ENCODE results near the gene ATP6V0D1.

ATP6V0D1 gene

GRCh38 chr16:67423015-67423414 lies 57.9 kb downstream of the ATP6V0D1 start:
- POLR2A ChIA-PET: no interaction called here

DNA sequence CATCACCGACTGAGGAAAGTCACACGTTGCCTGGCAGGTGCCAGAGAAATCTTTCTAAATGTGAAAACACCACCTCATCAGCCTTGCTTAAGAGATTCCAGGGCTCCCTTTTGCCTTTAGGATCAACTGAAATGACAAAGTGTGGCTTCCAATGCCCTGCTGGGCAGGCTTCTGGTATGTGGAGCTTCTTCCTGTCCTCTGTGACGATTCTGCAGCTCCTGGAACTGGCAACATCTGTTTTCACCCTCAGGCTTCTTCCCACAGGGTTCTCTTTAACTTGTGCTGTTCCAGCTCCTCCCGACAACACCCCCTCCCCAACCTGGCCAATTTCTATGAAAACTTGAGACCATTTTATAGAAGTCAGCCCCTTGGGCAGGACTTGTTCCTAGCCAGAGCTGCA lies 59.9 kb downstream of the ATP6V0D1 start:
- DNase-seq (ENCODE audit: low read depth, low spot score): no peak
- POLR2A ChIA-PET: interaction anchor here (0.7 kb wide), 1 partner anchor 403 kb away, joined by 4 read pairs; no protein-coding TSS in a partner anchor
- CTCF ChIA-PET: interaction anchor here (1.3 to 9.7 kb wide), 4 partner anchors 11 to 160 kb away, joined by 3 to 154 read pairs (median 4); no protein-coding TSS in a partner anchor
- no peak overlapping the region for H3K4me3 ChIP-seq (ENCODE audit: low read depth, low read length)
- TF ChIP-seq, protein P1, sequence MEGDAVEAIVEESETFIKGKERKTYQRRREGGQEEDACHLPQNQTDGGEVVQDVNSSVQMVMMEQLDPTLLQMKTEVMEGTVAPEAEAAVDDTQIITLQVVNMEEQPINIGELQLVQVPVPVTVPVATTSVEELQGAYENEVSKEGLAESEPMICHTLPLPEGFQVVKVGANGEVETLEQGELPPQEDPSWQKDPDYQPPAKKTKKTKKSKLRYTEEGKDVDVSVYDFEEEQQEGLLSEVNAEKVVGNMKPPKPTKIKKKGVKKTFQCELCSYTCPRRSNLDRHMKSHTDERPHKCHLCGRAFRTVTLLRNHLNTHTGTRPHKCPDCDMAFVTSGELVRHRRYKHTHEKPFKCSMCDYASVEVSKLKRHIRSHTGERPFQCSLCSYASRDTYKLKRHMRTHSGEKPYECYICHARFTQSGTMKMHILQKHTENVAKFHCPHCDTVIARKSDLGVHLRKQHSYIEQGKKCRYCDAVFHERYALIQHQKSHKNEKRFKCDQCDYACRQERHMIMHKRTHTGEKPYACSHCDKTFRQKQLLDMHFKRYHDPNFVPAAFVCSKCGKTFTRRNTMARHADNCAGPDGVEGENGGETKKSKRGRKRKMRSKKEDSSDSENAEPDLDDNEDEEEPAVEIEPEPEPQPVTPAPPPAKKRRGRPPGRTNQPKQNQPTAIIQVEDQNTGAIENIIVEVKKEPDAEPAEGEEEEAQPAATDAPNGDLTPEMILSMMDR (IDR thresholded peaks at IDR 0.05; ENCODE audit: insufficient read depth, low read length, missing control alignments): no peak

More at GRCh38 chr16:67423015-67423414, 57.9 kb downstream of the ATP6V0D1 start:
- H3K4me3 ChIP-seq (ENCODE audit: low read depth, low read length): no peak overlapping the region
- TF ChIP-seq, protein P1 (IDR thresholded peaks at IDR 0.05; ENCODE audit: insufficient read depth, low read length, missing control alignments): no peak
- DNase-seq (ENCODE audit: low read depth, low spot score): no peak
- CTCF ChIA-PET: interaction anchor here (0.9 to 9.7 kb wide), 3 partner anchors 24 to 163 kb away, joined by 4 to 154 read pairs (median 15); no protein-coding TSS in a partner anchor

DNA sequence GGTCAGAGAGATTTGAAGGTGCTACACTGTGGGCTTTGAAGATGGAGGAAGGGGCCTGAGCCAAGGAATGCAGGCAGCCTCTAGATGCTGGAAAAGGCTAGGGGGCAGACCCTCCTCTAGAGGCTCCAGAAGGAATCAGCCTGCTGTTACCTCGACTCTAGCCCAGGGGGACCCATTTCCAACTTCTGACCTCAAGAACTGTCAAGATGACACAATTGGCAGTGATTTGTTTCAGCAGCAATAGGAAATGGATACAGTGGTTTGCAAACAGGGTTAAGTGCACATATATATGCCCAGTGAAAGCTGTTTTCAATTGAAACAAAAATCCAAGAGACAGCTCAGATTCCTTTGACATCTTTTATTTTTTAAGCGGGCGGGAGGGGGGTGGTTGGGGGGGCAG lies 61.0 kb downstream of the ATP6V0D1 start:
- no peak overlapping the region for H3K4me3 ChIP-seq (ENCODE audit: low read depth, low read length)
- TF ChIP-seq, protein P1 (IDR thresholded peaks at IDR 0.05; ENCODE audit: insufficient read depth, low read length, missing control alignments): no peak
- ChIA-PET CTCF (interaction anchor here (1.0 to 9.7 kb wide), 2 partner anchors 45 to 141 kb away, joined by 3 to 154 read pairs; partner anchors contain the start of gene PLEKHG4), POLR2A (interaction anchor here (0.6 kb wide), 1 partner anchor 82 kb away, joined by 4 read pairs; no protein-coding TSS in a partner anchor)
- no peak for DNase-seq (ENCODE audit: low read depth, low spot score)

GRCh38 chr16:67419502-67419901 lies 61.5 kb downstream of the ATP6V0D1 start:
- no peak overlapping the region for H3K4me3 ChIP-seq (ENCODE audit: low read depth, low read length)
- CTCF ChIA-PET: interaction anchor here (1.0 kb wide), 1 partner anchor 141 kb away, joined by 3 read pairs; the partner anchor contains the start of gene PLEKHG4
- no peak for DNase-seq (ENCODE audit: low read depth, low spot score)
- TF ChIP-seq, protein P1 (IDR thresholded peaks at IDR 0.05; ENCODE audit: insufficient read depth, low read length, missing control alignments): no peak
- POLR2A ChIA-PET: no interaction called here

GRCh38 chr16:67417333-67418061 lies 63.5 kb downstream of the ATP6V0D1 start:
- TF ChIP-seq, protein P1 (IDR thresholded peaks at IDR 0.05; ENCODE audit: insufficient read depth, low read length, missing control alignments): no peak
- POLR2A ChIA-PET: no interaction called here
- no peak for DNase-seq (ENCODE audit: low read depth, low spot score)
- no peak overlapping the region for H3K4me3 ChIP-seq (ENCODE audit: low read depth, low read length)
- CTCF ChIA-PET: interaction anchor here (0.8 to 3.3 kb wide), 25 partner anchors 9 to 168 kb away, joined by 3 to 79 read pairs (median 5); partner anchors contain the start of gene ATP6V0D1

All from AG04449 (cell line).